Pulmonary artery endothelial cell (primary cell): ENCODE measurements around the gene DPYSL5. TPM values are rescaled to one million over a fixed set of nuclear protein-coding genes. Genes with fewer than 3 reads are reported as not detected.
"Not testable (repeated sequence)": the region's sequence is repeated elsewhere in the genome, so short reads cannot be mapped to it uniquely, and the experiment has no call there.

ENCODE experiments used
- DNase-seq: peaks from one replicate; pipeline ENCODE4 v3.0.0-alpha.2; 2011; ENCODE audit warnings: low read depth, low spot score
- total RNA-seq: library from RNA; depleted of rRNA; stranded (reverse); fragments of >200 nt; gene quantifications from 2 replicates; pipeline ENCODE4 v1.2.3, GENCODE V29; 2014

Gene DPYSL5
- total RNA-seq, 1 donor from 2014 or later, result not detected

DNA sequence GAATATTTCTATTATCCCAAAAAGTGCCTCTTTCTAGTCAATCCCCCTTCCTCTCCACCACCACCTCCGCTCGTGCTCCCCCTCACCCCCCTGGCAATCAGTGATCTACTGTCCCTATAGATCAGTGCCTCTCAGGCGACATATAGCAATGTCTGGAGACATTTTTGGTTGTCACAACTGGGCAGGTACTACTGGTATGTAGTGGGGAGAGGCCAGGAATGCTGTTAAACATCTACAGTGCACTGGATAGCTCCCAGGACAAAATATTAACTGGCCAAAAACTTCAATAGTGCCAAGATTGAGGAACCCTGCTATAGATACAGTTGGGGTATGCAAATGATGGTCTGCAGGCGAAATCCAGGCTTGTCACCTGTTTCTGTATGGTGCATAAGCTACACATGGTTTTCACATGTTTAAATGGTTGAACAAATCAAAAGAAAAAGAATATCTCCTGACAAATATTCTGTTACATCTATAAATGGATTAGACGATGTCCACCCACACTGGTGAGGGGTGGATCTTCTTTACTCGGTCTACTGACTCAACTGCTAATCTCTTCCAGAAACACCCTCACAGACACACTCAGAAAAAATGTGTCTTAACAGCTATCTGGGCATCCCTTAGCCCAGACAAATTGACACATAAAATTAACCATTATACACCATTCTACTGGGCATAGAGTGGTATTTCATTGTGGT lies 25.5 kb downstream of the DPYSL5 start:
- DNase-seq, result no peak

GRCh38 chr2:26874514-26874913 lies 26.6 kb downstream of the DPYSL5 start:
- no peak for DNase-seq

DNA sequence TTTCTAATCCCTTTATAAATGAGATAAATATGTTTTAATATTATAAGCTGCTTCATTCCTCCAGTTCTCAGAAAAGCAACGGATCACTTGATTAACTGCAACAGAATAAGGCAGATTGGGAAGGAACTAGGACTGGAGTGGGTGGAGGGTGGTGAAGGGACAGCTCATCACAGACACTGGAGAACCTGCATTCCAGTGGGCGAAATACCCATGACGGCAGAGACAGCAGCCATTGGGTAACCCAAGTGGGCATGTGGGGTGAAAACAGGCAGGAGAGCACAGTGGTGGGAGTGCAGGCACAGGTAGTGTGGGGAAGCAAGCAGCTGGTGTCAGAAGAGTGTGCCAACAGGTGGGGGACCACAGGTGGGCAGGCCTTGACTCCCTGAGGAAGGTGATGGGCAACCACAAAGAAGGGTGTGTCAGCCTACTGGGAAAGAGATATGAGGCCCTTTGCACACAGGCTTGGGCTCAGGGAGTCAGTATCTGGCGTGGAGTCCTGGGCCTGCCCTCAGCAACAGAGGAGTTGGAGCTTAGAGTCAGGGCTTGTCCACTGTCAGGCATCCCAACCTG lies 27.2 kb downstream of the DPYSL5 start:
- no peak for DNase-seq

DNA sequence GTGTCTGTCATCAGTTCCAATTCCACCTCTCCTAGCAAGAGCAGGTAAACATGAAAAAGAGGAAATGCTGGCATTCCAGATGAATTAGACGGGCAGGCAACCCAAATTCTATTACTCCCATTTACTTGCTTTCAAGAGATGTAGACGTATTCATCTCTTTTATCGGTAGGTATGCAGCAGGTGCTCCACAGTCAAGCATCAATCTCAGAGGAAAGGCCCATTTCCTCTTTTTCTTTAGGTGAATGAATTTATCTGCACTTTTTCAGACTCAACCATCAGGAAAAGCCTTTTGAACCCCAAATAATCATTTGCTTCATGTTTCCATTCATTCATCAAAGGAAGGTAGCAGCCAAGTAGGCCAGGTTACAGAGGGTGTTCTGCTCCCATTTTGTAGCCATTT lies 27.9 kb downstream of the DPYSL5 start:
- DNase-seq, result no peak

- no peak for DNase-seq
These were observed 28.3 kb downstream of the DPYSL5 start for GRCh38 chr2:26876260-26876659.

DNA sequence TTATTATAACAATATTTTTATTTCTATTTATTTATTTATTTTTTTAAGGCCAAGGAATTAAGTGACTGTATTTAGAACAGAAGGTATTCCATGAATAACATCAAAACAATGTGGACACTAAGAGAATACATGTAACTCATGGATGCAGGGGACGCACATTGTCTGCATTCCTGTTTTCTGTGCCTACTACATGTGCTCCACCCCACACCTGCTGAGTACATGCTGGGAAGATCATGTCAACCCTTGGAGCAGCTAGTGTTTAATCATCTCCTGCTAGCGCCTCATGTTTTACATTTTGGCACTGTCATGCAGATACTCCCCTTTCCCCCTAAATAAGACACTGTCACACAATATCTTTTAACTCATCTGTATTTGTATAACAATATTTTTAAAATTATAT lies 29.3 kb downstream of the DPYSL5 start:
- no peak for DNase-seq

DNA sequence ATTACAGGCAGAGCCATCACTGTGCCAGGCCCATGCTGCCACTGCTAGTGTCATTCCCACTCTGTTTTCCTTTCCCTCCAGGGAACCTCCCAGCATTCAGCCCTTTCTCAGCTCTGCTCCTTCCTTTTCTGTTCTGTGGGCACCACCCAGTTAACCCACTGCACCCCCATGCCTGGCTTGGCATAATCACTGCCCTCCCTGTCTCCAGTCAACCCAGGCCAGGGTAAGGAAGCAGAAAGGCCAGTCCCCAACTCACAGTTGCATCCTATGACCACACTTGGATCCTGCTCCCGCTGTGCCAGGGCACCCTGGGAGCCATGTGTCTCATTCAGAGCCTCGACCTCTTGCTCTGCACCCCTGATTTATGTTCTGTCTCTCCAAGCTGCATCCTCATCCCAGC lies 32.2 kb downstream of the DPYSL5 start:
- no peak for DNase-seq

- no peak for DNase-seq
These were observed 33.0 kb downstream of the DPYSL5 start for GRCh38 chr2:26880910-26881435.

DNA sequence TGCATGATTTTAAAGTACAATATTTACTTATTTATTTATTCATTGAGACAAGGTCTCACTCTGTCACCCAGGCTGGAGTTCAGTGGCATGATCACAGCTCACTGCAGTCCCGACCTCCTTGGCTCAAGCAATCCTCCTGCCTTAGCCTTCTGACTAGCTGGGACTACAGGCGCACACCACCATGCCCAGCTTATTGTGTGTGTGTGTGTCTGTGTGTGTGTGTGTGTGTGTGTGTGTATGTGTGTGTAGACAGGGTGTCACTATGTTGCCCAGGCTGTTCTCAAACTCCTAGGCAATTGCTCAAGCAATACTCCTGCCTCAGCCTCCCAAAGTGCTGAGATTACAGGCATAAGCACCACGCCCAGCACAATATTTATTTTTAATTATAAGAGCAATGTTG lies 34.3 kb downstream of the DPYSL5 start:
- not testable (repeated sequence) for DNase-seq

DNA sequence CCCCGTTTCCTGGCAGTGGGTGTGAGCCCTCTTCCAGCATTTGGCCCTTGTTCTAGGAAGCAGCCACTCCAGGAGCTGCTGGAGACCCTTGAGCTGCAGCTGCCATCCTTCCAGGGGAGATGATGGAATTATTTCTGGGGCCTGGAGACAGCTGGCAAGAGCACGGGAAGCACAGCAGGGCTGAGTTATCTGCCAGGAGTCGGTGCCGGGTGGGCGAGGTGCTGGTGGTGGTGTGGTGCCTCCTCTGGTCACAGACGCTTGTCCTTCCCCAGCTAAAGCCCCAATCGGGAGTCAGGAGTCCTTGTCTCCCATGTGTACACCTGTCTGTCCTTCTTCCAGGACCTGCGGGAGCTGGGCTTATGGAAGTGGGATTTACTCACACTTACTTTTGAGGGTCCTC lies 36.0 kb downstream of the DPYSL5 start:
- no peak for DNase-seq

- no peak for DNase-seq
These were observed 36.6 kb downstream of the DPYSL5 start for GRCh38 chr2:26884486-26884885.

GRCh38 chr2:26885651-26886329 lies 37.9 kb downstream of the DPYSL5 start:
- DNase-seq, result no peak

DNA sequence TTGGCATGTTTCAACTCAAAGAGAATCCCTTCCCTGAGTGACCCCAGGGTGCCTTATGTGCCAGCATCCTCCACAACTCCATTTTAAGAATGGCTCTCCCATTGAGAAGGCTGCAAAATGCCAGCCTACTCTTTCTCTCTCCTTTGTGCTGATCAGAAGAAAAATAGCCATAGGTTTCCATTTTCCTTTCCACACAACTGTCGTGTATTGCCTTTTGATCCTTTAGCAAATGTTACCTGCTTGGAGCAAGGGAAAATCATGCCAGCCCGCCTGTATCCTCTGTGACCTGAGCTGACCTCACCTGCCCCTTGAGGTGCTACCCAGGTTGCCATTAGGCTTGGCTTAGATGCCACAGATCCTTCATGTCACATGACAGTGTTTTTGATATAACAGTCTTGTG lies 38.8 kb downstream of the DPYSL5 start:
- DNase-seq, result no peak

DNA sequence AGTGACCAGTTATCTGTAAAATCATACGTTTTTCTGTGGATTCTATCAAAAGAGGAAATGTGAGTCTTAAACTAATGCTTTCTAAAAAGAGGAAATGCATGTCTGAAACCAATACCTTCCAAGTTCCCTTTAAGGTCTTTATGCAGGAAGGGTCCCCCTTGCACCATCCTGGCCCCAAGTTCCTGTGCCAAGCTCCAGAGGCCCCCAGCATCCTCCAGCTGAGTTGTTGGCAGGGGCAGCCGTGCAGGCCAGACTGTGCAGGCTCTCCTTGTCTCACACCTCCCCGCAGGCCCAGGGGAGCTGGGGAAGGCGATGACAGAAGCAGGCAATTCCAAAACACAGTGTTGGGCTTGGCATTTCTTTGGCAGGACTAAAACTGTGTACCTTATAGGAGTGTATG lies 39.2 kb downstream of the DPYSL5 start:
- DNase-seq, result no peak

DNA sequence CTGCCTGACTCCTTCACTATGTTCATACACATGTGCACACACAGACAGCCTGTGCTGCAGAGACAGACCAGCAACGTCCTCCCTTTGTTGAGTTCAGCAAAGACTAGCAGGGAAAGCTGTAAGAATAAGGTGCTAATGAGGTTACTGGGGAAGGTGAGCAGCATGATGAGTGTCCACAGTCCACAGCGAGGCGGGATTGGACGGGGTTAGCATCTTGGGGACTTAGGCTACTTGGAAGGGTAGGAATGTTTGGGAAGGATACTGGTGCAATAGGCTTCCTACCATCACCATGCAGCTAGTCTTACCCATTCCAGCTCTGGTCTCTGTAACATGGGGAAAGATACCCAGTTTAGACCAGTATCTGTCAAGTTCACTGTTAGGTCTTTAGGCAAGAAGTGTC lies 41.9 kb downstream of the DPYSL5 start:
- DNase-seq, result no peak

DNA sequence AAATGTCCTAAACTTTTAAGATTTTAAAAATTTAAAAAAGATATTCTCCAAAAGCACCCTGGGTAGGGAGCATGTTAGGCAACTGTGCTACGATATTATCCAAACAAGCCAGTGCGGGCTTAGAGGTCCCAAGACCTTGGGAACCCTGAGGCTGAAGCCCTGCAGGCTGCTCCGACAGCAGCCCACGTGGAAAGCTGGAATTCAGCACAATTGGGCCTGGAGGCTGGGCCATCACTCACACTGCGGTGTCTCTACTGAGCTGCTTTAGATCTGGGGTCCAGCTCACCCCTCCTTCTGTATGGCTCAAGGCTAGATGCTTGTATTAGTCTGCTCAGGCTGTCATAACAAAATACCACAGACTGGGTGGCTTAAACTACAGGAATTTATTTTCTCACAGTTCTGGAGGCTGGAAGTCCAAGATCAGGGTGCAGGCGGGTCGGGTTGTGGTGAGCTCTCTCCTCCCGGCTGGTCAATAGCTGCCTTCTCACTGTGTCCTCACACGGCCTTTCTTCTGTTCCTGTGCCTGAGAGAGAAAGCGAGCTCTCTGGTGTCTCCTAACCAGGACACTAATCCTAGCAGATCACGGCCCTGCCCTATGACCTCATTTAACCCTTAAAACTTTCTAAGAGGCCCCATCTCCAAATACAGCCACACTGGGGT lies 42.5 kb downstream of the DPYSL5 start:
- DNase-seq, result no peak

- no peak for DNase-seq
These were observed 44.2 kb downstream of the DPYSL5 start for GRCh38 chr2:26892133-26892532.

DNA sequence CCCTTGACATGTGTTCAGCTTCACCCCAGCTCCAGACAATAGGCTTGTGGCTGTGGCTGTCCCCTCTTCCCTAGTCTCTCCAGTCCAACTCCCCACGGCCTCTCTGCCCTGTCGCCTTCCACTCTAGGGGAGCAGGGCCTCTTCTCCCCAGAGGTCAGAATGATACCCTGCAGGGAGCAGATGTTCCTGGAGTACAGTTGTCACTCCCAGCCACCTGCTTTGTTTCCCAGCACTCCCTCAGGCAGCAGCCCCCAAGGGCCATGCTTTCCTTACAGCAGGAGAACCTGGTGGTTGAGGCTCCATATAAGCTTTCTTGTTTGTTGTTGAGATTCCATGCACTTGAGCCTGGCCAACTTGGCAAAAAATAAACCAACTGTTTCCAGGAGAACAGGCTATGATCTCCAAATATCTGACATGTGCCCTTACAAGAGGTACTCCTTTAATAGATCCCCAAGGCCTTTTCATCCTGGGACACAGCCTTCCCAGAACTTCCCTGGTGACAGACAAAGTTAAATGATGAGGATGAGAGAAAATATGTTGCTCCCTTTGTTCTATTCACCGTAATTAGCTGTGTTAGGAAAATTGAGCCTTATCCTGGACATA lies 45.1 kb downstream of the DPYSL5 start:
- no peak for DNase-seq

DNA sequence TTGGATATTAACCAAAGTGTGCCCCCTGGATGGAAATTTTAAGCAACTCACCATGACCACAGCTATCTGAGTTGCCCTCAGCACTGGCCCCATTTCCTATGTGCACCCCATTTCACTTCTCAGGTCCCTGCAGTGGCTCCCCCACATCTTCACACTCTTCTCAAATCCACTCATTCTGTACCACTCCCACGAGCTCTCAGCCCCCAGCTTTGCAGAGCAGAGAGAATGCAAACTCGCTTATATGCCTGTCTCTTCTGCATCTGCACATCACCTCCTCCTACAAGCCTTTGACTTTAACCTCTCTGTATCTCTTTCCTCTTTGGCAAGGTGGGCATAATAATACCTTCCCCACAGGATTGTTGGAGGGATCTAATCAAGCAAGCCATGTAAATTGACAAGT lies 46.2 kb downstream of the DPYSL5 start:
- no peak for DNase-seq

DNA sequence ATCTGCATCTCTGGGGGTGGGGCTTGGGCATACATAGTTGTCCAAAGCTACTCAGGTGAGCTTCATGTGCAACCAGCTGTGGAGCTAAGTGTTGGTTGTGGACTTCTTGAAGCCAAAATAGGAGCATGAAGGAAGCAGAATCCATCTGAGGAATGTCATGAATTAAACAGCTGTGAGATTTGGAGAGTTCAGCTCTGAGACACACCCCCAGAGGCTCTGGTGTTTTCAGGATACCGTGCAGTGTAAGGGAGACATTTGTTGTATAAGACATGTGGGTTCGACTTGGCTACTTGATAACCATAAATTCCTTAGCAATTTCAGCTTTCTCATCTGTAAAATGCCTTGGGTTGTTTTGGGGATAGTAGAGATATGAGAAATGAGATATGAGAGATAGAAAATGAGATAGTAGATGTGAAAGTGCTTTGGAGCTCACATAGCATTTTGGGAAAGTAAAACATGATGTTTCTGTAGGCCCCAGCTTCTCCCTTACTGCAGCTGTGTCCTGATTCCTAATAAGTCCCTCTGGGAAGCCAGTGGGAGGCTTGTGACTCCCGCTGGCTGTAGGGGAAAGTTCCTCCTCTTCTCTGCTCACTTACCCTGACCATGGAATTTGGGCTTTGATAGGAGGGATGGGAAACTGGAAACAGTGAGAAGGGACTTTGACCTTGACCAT lies 50.0 kb downstream of the DPYSL5 start:
- DNase-seq, result no peak

- no peak for DNase-seq
These were observed 50.6 kb downstream of the DPYSL5 start for GRCh38 chr2:26898480-26899078.
